NCI-H526 treated with DMSO at 0.1 percent for 48 hours (cell line): ENCODE data around the gene DAAM2.
A peak's percentile ranks its signal among the peaks of the same experiment; 100 is the strongest.

Experiments
- DNase-seq: peaks from one replicate; lab custom pipeline; 2025; lab: John Stamatoyannopoulos, UW

The DAAM2 gene

GRCh38 chr6:39887692-39888450, 95.7 kb downstream of the DAAM2 start:
- no peak for DNase-seq

DNA sequence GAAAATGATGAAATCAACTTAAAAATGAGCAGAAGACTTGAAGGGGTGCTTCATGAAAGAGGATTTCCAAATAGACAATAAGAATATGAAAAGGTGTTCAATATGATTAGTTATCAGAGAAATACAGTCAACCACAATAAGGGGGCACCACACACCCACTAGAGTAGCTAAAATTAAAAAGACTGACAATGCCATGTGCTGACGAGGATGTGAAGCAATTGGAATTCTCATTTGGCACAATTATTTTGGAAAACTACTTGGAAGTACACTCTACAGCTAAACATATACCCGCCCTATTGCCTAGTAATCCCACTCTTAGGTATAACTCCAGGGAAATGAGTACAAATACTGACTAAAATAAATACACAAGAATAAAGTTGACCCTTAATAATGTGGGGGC, 97.1 kb downstream of the DAAM2 start:
- DNase-seq = no peak

DNA sequence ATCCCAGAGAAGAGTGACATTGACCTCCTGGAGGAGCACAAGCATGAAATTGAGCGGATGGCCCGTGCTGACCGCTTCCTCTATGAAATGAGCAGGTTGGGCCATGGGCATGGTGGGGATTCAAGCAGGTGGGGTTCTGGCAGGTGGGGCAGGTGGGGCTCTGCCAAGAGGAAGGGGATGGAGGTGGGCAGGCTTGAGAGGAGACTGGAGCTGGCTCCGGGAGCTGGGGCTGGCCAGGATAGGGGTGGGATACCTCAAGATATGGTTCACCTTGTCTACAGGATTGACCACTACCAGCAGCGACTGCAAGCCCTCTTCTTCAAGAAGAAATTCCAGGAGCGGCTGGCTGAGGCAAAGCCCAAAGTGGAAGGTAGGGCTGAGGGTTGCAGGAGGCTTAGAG, 99.2 kb downstream of the DAAM2 start:
- no peak for DNase-seq

- no peak for DNase-seq
Measured at GRCh38 chr6:39891976-39892375, 99.8 kb downstream of the DAAM2 start.

DNA sequence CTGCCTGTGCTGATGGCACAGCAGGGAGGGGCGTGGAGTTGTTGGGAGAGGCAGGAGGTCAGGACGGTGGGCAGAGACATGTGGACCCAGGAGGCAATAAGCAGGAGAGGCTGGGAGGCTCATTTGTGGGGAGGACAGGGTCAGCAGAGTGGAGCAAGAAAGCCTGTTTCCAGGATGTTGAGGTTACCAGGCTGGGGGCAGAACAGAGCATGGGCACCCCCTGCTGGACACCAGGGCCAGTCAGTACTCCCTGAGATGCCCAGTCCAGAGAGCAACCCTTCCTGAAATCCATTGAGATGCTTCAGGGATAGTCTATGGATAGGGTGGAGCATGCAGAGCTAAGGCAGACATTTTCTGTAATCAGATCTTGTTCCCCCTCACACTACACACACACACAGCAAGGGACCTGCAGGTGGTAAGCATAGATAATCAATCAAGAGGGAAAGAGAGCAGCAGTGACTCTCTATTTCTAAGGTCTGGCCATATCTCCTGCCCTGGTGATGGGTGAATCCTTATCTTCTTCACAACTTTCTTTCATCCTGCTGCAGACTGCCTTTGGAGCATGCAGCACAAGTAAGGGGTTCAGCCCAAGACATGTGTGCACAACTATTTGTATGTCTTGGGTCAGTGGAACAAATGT, 100.4 kb downstream of the DAAM2 start:
- DNase-seq = peak; percentile 23

GRCh38 chr6:39893286-39893685, 101.1 kb downstream of the DAAM2 start:
- no peak for DNase-seq

- DNase-seq = no peak
Measured at GRCh38 chr6:39896701-39897100, 104.5 kb downstream of the DAAM2 start.

- no peak for DNase-seq
Measured at GRCh38 chr6:39897698-39898097, 105.5 kb downstream of the DAAM2 start.

DNA sequence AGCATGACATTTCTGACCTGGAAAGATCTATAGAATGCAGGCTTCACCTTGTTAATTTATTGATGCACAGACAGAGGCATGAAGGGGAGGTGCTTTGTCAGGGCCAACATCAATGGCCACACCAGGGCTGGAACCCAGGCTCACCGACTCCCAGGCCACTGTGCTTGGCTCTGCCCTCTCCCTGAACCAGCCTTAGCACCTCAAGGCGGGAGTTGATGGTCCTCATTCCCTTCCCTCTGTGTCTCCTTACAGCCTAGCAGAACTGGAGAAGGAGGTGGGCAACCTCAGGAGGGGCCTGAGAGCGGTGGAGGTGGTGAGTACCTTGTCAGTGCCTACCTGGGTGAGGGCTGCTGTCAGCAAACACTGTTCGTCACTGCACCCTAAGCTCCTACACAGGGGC, 106.4 kb downstream of the DAAM2 start:
- DNase-seq = no peak

GRCh38 chr6:39899554-39900295, 107.5 kb downstream of the DAAM2 start:
- DNase-seq = no peak

GRCh38 chr6:39901116-39901655, 109.0 kb downstream of the DAAM2 start:
- no peak for DNase-seq

- no peak for DNase-seq
Measured at GRCh38 chr6:39901670-39902069, 109.5 kb downstream of the DAAM2 start.

- DNase-seq = no peak
Measured at GRCh38 chr6:39902136-39902535, 110.0 kb downstream of the DAAM2 start.

DNA sequence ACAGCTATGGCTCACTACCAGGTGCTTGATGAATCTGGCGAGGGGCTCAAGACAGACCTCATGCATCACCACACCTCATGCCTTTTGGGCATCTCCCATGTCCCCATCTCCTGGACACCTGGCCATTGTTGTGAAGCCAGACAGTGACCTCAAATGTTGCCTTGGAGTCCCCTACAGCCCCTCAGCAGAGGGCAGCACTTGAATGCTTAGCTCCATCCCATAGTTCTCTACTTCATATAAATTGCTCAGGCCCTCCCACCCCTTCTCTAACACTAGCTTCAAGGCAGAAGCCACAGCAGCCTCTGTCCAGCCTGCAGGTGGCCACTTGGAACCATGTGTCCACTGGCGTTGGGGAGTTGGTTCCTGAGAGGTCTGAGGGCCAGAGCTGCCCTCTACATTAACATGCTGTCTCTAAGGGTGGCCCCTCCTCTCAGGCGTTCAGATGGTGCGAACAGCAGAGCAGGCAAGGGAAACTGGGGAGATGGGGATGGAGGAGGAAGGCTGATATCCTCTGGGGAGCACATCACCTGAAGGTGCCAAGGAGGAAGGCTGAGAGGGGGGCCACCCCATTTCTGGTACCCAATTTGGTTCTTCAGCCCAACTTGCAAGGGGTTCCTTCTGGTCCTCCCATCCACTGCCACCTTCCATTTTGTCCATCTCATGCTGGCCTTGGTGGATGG, 110.8 kb downstream of the DAAM2 start:
- no peak for DNase-seq

DNA sequence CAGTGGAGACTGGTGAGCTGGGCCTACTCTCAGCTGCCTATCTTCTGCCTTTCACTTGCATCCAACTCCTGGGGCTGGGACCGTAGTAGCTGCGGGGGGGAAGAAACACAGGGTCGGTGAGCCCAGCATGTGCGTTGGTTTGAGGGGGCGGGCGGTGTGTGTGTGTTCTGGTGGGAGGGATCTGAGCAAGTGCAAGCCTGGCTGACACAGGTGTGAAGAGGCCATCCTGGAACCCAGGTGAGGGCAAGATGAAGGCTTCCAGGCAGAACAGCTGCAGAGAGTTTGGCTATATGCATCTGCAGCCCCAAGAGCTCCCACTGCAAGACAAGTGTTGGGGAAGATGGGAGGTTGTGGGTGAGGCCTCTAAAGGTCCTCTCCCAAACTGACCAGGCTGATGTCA, 111.5 kb downstream of the DAAM2 start:
- no peak for DNase-seq

GRCh38 chr6:39904946-39905639, 112.9 kb downstream of the DAAM2 start:
- DNase-seq = no peak

DNA sequence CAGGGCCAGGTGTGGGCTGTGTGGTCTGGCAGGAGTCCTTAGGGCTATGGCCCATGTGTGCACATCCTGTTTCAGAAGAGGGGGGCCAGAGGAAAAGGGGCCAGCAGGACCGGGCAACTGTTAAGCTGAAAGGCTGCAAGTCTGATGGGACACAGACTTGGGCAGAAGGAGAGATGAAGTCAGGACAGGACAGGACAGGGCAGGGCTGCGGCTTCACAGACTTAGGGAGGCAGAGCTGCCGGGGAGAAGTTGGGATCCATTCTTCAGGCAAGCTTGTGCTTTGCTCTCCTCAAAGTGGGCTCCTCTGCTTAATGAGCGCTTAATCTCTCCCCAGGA, 113.4 kb downstream of the DAAM2 start:
- no peak for DNase-seq

DNA sequence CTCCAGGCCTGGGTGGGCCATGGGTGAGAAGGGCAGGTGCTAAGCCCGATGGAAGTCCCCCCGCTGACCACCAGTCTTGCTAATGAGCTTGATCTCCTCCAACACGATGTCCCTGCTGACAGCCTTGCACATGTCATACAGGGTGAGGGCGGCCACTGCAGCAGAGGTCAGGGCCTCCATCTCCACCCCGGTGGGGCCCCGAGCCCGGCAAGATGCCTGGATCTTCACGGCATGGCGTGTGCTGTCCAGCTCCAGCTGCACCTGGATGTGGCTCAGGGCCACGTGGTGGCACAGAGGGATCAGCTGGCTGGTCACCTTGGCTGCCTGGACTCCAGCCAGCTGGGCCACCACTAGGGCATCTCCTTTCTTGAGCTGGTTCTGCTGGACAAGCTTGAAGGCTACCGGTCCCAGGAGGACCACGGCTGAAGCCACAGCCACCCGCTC, 114.2 kb downstream of the DAAM2 start:
- no peak for DNase-seq

DNA sequence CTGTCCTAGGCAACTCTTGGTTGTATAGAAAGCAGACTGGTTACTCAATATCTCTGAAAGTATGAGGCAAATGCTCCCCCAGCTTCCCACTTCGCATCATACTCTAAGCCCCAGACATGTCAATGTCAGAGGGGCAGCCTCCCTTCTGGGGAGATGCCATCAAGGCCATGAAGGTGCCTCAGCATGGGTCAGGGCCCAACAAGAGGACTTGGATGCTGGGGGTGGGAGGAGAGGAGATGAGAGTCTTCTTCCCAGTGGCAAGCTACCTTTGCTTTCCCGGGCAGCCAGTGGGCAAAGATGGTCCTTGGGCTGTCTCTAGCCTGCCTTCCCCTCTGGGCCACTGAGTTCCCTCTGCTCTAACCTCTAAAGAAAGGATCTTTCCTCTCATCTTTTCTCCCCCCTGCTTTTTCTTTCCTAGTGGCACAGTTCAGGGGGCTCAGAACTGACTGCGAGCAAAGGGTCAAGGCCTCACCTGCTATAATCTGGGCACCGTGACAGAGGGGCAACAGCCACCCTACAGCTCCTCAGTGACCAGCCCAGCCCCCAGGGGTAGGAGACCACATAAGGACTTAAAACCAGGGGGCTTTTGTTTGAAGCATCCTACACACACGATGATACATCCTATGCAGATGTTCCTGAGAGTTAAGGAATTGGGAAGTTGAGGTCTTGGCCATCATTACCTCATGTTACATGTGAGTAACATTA, 115.8 kb downstream of the DAAM2 start:
- no peak for DNase-seq

- no peak for DNase-seq
Measured at GRCh38 chr6:39908838-39909583, 116.8 kb downstream of the DAAM2 start.
